ENCODE data around the gene DSC2. TPM values are rescaled to one million over a fixed set of nuclear protein-coding genes. Genes with fewer than 3 reads are reported as not detected.

Gene DSC2
- total RNA-seq, 2 experiments from 2014 or later = not detected

- Histone ChIP-seq H3K27ac (ENCODE audit: low read depth, low read length, poor library complexity, severe bottlenecking) (no peak overlapping the region), H3K4me3 (ENCODE audit: low read depth, low read length, poor library complexity, severe bottlenecking) (no peak overlapping the region), H3K4me2 (ENCODE audit: low read length) (no peak overlapping the region), H4K20me1 (ENCODE audit: insufficient read depth, low read length) (no peaks in the 10 kb centered on the region), H3K79me2 (ENCODE audit: insufficient read depth, low read depth, low read length) (no peaks in the 10 kb centered on the region), H2AFZ (ENCODE audit: low read length) (no peak overlapping the region), H3K9me2 (ENCODE audit: insufficient read depth, low read length) (no peaks in the 10 kb centered on the region), H3K9me3 (ENCODE audit: low read length) (no peaks in the 10 kb centered on the region), H3K36me3 (ENCODE audit: insufficient read depth, low read length) (no peaks in the 10 kb centered on the region), H3K4me1 (ENCODE audit: insufficient read depth, low read length, poor library complexity, severe bottlenecking) (no peaks in the 10 kb centered on the region)
- intact Hi-C loops (cut with micrococcal nuclease; ENCODE audit: unreplicated experiment) = no loop called here
- TF ChIP-seq EZH2phosphoT487 (IDR thresholded peaks at IDR 0.05; ENCODE audit: borderline replicate concordance, low read depth, low read length) (no peak), CTCF (conservative IDR thresholded peaks at IDR 0.05; ENCODE audit: low read length) (no peak)
- ChIA-PET CTCF (ENCODE audit: unreplicated experiment) (no interaction called here), POLR2A (interaction anchor here (0.5 kb wide), 1 partner anchor 1443 kb away, joined by 3 read pairs; no protein-coding TSS in a partner anchor)
- no TSS peak for BruUV-seq (replicated peaks)
- DNase-seq (ENCODE audit: low spot score) = no peak
These were observed 3.5 kb upstream of the DSC2 start for GRCh38 chr18:31105733-31106132.

GRCh38 chr18:31104444-31104843 lies 2.2 kb upstream of the DSC2 start:
- Histone ChIP-seq H3K4me1 (ENCODE audit: insufficient read depth, low read length, poor library complexity, severe bottlenecking) (no peaks in the 10 kb centered on the region), H2AFZ (ENCODE audit: low read length) (no peak overlapping the region), H3K4me3 (ENCODE audit: low read depth, low read length, poor library complexity, severe bottlenecking) (no peak overlapping the region), H3K9me3 (ENCODE audit: low read length) (no peaks in the 10 kb centered on the region), H3K79me2 (ENCODE audit: insufficient read depth, low read depth, low read length) (no peaks in the 10 kb centered on the region), H3K4me2 (ENCODE audit: low read length) (no peak overlapping the region), H3K27ac (ENCODE audit: low read depth, low read length, poor library complexity, severe bottlenecking) (no peak overlapping the region), H4K20me1 (ENCODE audit: insufficient read depth, low read length) (no peaks in the 10 kb centered on the region), H3K36me3 (ENCODE audit: insufficient read depth, low read length) (no peaks in the 10 kb centered on the region), H3K9me2 (ENCODE audit: insufficient read depth, low read length) (no peaks in the 10 kb centered on the region)
- intact Hi-C loops (cut with micrococcal nuclease; ENCODE audit: unreplicated experiment) = no loop called here
- TF ChIP-seq CTCF (conservative IDR thresholded peaks at IDR 0.05; ENCODE audit: low read length) (no peak), EZH2phosphoT487 (IDR thresholded peaks at IDR 0.05; ENCODE audit: borderline replicate concordance, low read depth, low read length) (no peak)
- CTCF ChIA-PET (ENCODE audit: unreplicated experiment) = no interaction called here
- no TSS peak for BruUV-seq (replicated peaks)
- POLR2A ChIA-PET = no interaction called here
- DNase-seq (ENCODE audit: low spot score) = no peak

- DNase-seq (ENCODE audit: low spot score) = no peak
- Histone ChIP-seq H3K27ac (ENCODE audit: low read depth, low read length, poor library complexity, severe bottlenecking) (no peak overlapping the region), H4K20me1 (ENCODE audit: insufficient read depth, low read length) (no peaks in the 10 kb centered on the region), H3K9me3 (ENCODE audit: low read length) (no peaks in the 10 kb centered on the region), H2AFZ (ENCODE audit: low read length) (no peak overlapping the region), H3K4me1 (ENCODE audit: insufficient read depth, low read length, poor library complexity, severe bottlenecking) (no peaks in the 10 kb centered on the region), H3K9me2 (ENCODE audit: insufficient read depth, low read length) (no peaks in the 10 kb centered on the region), H3K79me2 (ENCODE audit: insufficient read depth, low read depth, low read length) (no peaks in the 10 kb centered on the region), H3K4me3 (ENCODE audit: low read depth, low read length, poor library complexity, severe bottlenecking) (no peak overlapping the region), H3K36me3 (ENCODE audit: insufficient read depth, low read length) (no peaks in the 10 kb centered on the region), H3K4me2 (ENCODE audit: low read length) (no peak overlapping the region)
- CTCF ChIA-PET (ENCODE audit: unreplicated experiment) = no interaction called here
- TF ChIP-seq EZH2phosphoT487 (IDR thresholded peaks at IDR 0.05; ENCODE audit: borderline replicate concordance, low read depth, low read length) (no peak), CTCF (conservative IDR thresholded peaks at IDR 0.05; ENCODE audit: low read length) (no peak)
- intact Hi-C loops (cut with micrococcal nuclease; ENCODE audit: unreplicated experiment) = no loop called here
- POLR2A ChIA-PET = interaction anchor here (0.6 kb wide), 1 partner anchor 71 kb away, joined by 3 read pairs; no protein-coding TSS in a partner anchor
- BruUV-seq (replicated peaks) = no TSS peak
These were observed 1.2 kb upstream of the DSC2 start for GRCh38 chr18:31103423-31103822.

All from OCI-LY7 (cell line).